Measurements from ENCODE around the gene TCL1A. TPM values are rescaled to one million over a fixed set of nuclear protein-coding genes. Genes with fewer than 3 reads are reported as not detected.

The TCL1A gene
- total RNA-seq, 1 experiment from 2014 or later = not detected

DNA sequence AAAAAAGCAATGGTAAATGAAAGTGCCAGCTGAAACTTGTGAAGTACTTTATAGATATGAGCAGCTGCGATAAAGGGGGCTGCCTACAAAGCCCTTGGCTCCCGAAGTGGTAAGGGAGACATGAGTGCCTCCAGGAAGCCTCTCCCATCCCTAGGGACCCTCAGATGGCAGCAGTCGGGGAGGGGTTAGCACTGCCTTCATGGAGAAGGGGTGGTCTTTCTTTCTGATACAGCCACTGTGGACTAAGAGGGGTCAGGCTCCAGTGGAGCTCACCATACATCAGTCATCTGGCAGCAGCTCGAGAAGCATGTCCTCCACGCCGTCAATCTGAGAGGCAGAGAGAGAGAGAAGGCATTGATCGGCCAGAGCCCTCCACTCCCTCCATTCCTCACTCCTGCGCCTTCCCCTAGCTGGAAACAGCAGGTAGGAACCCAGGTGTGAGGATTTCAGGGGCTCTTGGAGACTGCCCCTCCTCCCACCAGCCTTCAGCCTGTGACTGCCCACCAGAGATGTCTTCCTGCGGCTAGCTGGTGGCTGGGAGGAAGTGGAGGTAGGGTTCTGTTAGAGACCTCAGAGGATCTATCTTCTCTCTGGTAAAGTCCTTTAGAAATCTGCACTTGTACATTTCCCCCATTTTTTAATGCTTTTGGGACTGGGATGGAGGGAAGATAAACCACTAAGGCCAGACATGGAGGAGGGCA is 2.3 kb downstream of the TCL1A start:
- Histone ChIP-seq H2AFZ (ENCODE audit: low read length) (no peak overlapping the region), H3K18ac (ENCODE audit: insufficient read length, low read depth, low read length) (no peak overlapping the region), H3K9ac (ENCODE audit: extremely low read depth, insufficient read length, low read length) (no peak overlapping the region), H2BK120ac (ENCODE audit: low read depth, low read length, poor library complexity, severe bottlenecking) (no peak overlapping the region), H3K14ac (ENCODE audit: insufficient read depth, low read length) (no peak overlapping the region), H2AK5ac (ENCODE audit: insufficient read length, low read length) (no peak overlapping the region), H3K9me3 (ENCODE audit: control insufficient read depth, low read depth, low read length) (no peaks in the 10 kb centered on the region), H4K5ac (ENCODE audit: insufficient read length, low read depth, low read length) (no peak overlapping the region), H3T11ph (ENCODE audit: low read length) (no peak overlapping the region), H3K4ac (ENCODE audit: low read depth, low read length) (no peak overlapping the region), H2BK12ac (ENCODE audit: insufficient read length, low read depth, low read length) (no peak overlapping the region), H3K56ac (ENCODE audit: insufficient read length, low read depth, low read length) (no peak overlapping the region), H4K91ac (ENCODE audit: insufficient read length, low read depth, low read length) (no peak overlapping the region), H3K79me1 (ENCODE audit: insufficient read depth, low read depth, low read length, poor library complexity, severe bottlenecking) (no peaks in the 10 kb centered on the region), H3K23me2 (ENCODE audit: insufficient read length, low read depth, low read length, poor library complexity, severe bottlenecking) (peaks cover 2% of the 10 kb centered on the region), H3K4me1 (ENCODE audit: insufficient read depth, low read length) (peaks cover 8% of the 10 kb centered on the region; the same call in 1 of the 2 replicates), H2BK5ac (ENCODE audit: insufficient read length, low read length) (no peak overlapping the region), H3K27ac (ENCODE audit: insufficient read length, low read depth, low read length) (no peak overlapping the region), H4K8ac (replicated peaks; ENCODE audit: insufficient read length, low read depth, low read length) (no peak overlapping the region), H4K20me1 (ENCODE audit: control insufficient read depth, insufficient read depth, insufficient read length) (no peaks in the 10 kb centered on the region), H3K4me2 (ENCODE audit: insufficient read depth, insufficient read length, low read length) (no peak overlapping the region), H3K23ac (ENCODE audit: insufficient read length, low read depth, low read length) (no peak overlapping the region), H2BK20ac (ENCODE audit: low read depth, low read length, poor library complexity, severe bottlenecking) (no peak overlapping the region), H2BK15ac (ENCODE audit: low read depth, low read length) (no peak overlapping the region), H3K27me3 (ENCODE audit: insufficient read depth, low read length) (no peaks in the 10 kb centered on the region; the same call in 1 of the 2 replicates), H3K79me2 (ENCODE audit: insufficient read depth, low read length) (no peaks in the 10 kb centered on the region)
- Mint-ChIP-seq H3K27me3 (ENCODE audit: low read depth) (peaks cover 61% of the 10 kb centered on the region), H3K36me3 (ENCODE audit: insufficient read depth in 1 of 3, low read depth in 3 of 3) (no peaks in the 10 kb centered on the region; a peak in 1 of 7 replicates), H3K9me3 (no peaks in the 10 kb centered on the region; a peak in 1 of 5 replicates), H3K27ac (no peak overlapping the region), H3K4me3 (no peak overlapping the region), H3K4me1 (peaks cover 14 to 18% of the 10 kb centered on the region in 2 experiments)
- DNase-seq = no peak
- TF ChIP-seq, protein P1, sequence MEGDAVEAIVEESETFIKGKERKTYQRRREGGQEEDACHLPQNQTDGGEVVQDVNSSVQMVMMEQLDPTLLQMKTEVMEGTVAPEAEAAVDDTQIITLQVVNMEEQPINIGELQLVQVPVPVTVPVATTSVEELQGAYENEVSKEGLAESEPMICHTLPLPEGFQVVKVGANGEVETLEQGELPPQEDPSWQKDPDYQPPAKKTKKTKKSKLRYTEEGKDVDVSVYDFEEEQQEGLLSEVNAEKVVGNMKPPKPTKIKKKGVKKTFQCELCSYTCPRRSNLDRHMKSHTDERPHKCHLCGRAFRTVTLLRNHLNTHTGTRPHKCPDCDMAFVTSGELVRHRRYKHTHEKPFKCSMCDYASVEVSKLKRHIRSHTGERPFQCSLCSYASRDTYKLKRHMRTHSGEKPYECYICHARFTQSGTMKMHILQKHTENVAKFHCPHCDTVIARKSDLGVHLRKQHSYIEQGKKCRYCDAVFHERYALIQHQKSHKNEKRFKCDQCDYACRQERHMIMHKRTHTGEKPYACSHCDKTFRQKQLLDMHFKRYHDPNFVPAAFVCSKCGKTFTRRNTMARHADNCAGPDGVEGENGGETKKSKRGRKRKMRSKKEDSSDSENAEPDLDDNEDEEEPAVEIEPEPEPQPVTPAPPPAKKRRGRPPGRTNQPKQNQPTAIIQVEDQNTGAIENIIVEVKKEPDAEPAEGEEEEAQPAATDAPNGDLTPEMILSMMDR (conservative IDR thresholded peaks at IDR 0.05) = no peak
- WGBS (ENCODE audit: extremely low coverage, insufficient read length, low lambda C conversion rate) = no CpG with 5 or more reads among the region's 9 CpGs

Data from H9 (cell line).